Lower leg skin (tissue), 4 donors: Measurements from ENCODE around the gene HABP2. TPM values are rescaled to one million over a fixed set of nuclear protein-coding genes. Genes with fewer than 3 reads are reported as not detected.

ENCODE experiments used
- DNase-seq, 2 donors: peaks; one replicate each; pipeline ENCODE4 v3.0.0-alpha.2; 2019; ENCODE audit warnings: low spot score in 2 of 2
- H3K4me3 ChIP-seq: fragments of 200-600 bp; sonication (generic); 2 replicates; pipeline ENCODE4 v1.5.1; 2017; ENCODE audit warnings: mild to moderate bottlenecking, low read depth; ENCODE audit not compliant: poor library complexity, severe bottlenecking
- CTCF ChIP-seq, 3 donors: fragments of 450-650 bp; IDR thresholded peaks; one replicate each; pipeline ENCODE4 v1.5.1; 2016; ENCODE audit warnings: antibody characterized with exemption in 3 of 3, mild to moderate bottlenecking in 3 of 3, moderate library complexity in 2 of 3
- POLR2A ChIP-seq, 2 donors: fragments of 450-650 bp; IDR thresholded peaks; one replicate each; pipeline ENCODE4 v1.6.1; 2016 to 2017; ENCODE audit warnings: antibody characterized with exemption in 2 of 2, mild to moderate bottlenecking in 1 of 2, moderate library complexity in 1 of 2
- WGBS, 2 donors: methylation state at CpG; one replicate each; pipeline ENCODE4 v1.1.5; 2018; 5-methylcytosine and 5-hydroxymethylcytosine counted together
- intact Hi-C: fragments of 100-400 bp; cut with DNase I; formaldehyde crosslinking; loops from one replicate; pipeline ENCODE4 v1.15.0; 2023; ENCODE audit warnings: low total_unique reads
- total RNA-seq, 4 donors: library from RNA; depleted of rRNA; stranded (reverse); fragments of >200 nt; gene quantifications; one replicate each; pipeline ENCODE4 v1.1.0, GENCODE V29; 2016

The HABP2 gene
- total RNA-seq, 4 donors from 2014 or later = 0.10 TPM; not detected in 3

DNA sequence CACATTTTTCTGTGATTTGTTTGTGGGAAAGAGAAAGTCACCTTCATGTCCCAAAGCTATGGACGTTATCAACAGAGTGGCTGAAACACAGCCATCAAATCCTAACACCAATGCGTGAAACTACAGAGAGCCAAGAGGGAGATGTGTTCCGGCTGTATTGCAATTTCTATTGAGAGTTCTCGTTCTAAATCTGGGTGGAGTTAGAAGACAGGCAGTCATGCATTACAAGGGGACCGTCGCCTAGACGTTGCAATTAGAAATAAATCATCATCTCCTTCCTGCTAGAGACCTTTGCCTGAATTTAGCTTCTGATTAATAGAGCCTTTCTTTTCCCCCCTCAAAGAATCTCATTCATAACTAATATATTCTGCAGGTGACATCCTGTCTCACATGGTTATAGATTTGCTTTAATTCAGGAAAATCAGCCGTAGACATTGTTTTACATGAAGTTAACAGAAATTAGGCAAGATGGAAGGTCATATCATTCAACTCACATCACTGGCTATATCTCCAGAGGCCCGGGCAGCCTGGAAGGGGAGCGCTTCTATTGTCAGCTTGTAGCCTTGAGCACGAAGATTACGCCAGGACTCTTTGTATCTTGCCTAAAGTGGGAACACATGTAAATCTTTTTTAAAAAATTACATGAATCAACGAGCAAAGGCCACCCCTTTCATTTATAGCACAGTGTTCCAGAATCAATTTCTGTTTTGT, 52.6 kb downstream of the HABP2 start:
- WGBS, 2 donors = 67 to 69% methylated on average over 13 of the region's 13 CpGs
- no peak overlapping the region for H3K4me3 ChIP-seq
- intact Hi-C loops = no loop called here
- TF ChIP-seq CTCF (IDR thresholded peaks at IDR 0.05) (no peak), POLR2A (IDR thresholded peaks at IDR 0.05) (no peak)
- DNase-seq = no peak

- H3K4me3 ChIP-seq = no peak overlapping the region
- no peak for DNase-seq
- TF ChIP-seq CTCF (IDR thresholded peaks at IDR 0.05) = no peak
- TF ChIP-seq POLR2A (IDR thresholded peaks at IDR 0.05) = no peak
- intact Hi-C loops = no loop called here
- 86 to 87% methylated on average over 4 of the region's 4 CpGs for WGBS, 2 donors
Observed at GRCh38 chr10:113609704-113610108, 56.9 kb downstream of the HABP2 start.

- WGBS, 2 donors = 36 to 43% methylated on average over 26 of the region's 26 CpGs
- no peak for TF ChIP-seq CTCF (IDR thresholded peaks at IDR 0.05)
- TF ChIP-seq POLR2A (IDR thresholded peaks at IDR 0.05) = no peak
- H3K4me3 ChIP-seq = no peak overlapping the region
- no peak for DNase-seq
- intact Hi-C loops = no loop called here
Observed at GRCh38 chr10:113610631-113611601, 58.1 kb downstream of the HABP2 start.

GRCh38 chr10:113612154-113612553, 59.3 kb downstream of the HABP2 start:
- intact Hi-C loops = no loop called here
- H3K4me3 ChIP-seq = no peak overlapping the region
- TF ChIP-seq CTCF (IDR thresholded peaks at IDR 0.05) (no peak), POLR2A (IDR thresholded peaks at IDR 0.05) (no peak)
- WGBS, 2 donors = 78 to 89% methylated on average over 3 of the region's 3 CpGs
- no peak for DNase-seq

GRCh38 chr10:113613427-113613826, 60.6 kb downstream of the HABP2 start:
- TF ChIP-seq CTCF (IDR thresholded peaks at IDR 0.05) (no peak), POLR2A (IDR thresholded peaks at IDR 0.05) (no peak)
- no peak overlapping the region for H3K4me3 ChIP-seq
- no peak for DNase-seq
- intact Hi-C loops = no loop called here
- 85 to 87% methylated on average over 2 of the region's 2 CpGs for WGBS, 2 donors
